Measurements from ENCODE around the gene TSEN2.
A peak's percentile ranks its signal among the peaks of the same experiment; 100 is the strongest.

The TSEN2 gene

DNA sequence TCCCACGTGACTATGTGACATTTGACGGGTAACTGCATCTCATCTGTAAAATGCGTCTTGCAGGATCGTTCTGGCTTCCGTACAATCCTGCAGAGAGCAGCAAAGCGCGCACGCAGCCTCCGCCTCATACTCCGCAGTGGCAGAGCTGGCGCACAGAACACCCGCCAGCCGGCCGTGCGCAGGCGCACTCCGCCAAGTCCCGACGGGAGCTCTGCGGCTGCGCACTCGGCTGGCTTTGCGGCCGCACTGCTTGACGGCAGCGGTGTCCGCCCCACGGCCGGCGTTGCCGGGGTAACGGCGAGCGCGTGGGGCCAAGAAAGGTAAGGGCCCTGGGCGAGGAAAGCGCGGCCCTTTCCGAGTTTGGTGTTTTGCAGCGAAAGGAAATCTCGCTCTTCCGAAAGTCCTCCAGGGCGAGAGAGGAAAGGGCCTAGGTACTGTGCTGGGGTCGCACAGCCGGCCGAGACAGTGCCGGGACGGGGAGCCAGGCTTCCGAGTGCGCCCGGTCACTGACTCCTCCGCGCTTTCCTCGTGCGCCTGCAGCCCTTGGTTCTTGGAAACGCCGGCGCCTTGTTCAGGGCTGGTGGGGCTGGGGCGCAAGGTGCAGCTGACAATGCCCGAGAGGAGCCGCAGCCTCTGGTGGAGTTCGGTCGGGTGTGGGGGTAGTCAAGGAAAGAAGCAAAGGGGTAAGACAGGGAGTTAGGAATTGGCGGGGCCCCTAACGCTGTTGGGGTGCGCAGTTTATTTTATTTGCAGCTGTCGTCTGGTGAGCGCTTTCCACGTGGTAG, at the start of gene TSEN2:
Gene TSEN2 (plus strand): TSS at position 283 of the 785 bp plus-strand sequence. CDS start 5,321 bp downstream, outside the sequence.
- TF ChIP-seq, protein P1, sequence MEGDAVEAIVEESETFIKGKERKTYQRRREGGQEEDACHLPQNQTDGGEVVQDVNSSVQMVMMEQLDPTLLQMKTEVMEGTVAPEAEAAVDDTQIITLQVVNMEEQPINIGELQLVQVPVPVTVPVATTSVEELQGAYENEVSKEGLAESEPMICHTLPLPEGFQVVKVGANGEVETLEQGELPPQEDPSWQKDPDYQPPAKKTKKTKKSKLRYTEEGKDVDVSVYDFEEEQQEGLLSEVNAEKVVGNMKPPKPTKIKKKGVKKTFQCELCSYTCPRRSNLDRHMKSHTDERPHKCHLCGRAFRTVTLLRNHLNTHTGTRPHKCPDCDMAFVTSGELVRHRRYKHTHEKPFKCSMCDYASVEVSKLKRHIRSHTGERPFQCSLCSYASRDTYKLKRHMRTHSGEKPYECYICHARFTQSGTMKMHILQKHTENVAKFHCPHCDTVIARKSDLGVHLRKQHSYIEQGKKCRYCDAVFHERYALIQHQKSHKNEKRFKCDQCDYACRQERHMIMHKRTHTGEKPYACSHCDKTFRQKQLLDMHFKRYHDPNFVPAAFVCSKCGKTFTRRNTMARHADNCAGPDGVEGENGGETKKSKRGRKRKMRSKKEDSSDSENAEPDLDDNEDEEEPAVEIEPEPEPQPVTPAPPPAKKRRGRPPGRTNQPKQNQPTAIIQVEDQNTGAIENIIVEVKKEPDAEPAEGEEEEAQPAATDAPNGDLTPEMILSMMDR (IDR thresholded peaks at IDR 0.05; ENCODE audit: insufficient read depth, low read depth, low read length, missing control alignments): peak; percentile 10
- peak; percentile 95 for DNase-seq (ENCODE audit: low read depth)
- peak within 1 kb of the TSS; percentile 86 for H3K4me3 ChIP-seq (ENCODE audit: low read length)

DNA sequence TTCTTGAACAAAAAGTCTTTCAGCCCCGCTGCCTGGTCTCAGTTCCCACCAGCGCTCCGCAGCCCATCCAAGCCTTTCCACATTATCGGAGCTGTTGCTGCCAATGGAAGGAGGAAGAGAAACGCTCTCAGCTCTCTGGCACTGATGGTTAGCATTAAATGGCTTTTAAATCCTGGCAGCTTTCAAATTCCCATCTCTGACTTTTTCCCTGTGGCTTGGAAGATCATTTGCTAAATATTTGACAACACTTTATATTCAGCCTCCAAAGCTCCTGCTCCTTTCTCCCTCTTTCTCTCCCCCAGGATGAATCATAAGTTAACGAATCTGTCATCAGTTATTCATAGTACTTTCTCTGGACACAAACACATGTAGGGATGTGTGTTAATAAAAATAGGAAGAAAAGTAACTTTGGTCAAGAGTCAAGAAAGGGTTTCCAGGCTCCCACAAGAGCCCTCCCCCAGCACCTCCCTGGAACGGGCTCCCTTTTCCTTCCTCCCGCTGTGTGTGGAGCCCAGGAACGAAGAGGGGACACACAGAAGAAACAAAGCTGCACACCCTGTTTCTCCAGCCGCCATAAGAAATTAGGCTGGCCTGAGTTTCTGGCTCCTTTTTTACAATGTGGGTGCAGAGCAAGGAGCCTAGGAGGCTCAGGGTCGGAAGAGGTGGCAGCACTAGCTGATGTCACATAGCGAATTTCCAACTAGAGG, 47.6 kb upstream of the TSEN2 start:
- DNase-seq (ENCODE audit: low read depth): peak; percentile 24
- H3K4me3 ChIP-seq (ENCODE audit: low read length): no peak overlapping the region
- TF ChIP-seq, protein P1 (IDR thresholded peaks at IDR 0.05; ENCODE audit: insufficient read depth, low read depth, low read length, missing control alignments): no peak

DNA sequence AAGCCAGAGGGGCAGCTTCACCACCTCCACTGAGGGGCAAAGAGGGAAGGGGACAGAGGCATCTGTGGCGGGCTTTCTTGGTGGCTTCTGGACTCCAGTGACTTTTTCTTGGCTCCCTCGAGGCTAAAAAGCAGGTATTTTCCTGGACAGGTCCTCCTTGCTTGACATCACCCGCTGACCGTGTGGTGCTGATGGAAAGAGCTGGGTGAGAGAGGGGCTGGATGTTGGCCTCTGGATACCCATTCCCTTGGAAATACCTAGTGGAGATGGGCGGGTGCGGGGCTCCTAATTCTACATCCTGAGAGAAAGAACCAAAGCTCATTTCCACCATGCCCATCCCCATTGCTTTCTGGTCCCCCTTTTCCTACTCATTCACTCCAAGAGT, 47.1 kb upstream of the TSEN2 start:
- TF ChIP-seq, protein P1 (IDR thresholded peaks at IDR 0.05; ENCODE audit: insufficient read depth, low read depth, low read length, missing control alignments): no peak
- H3K4me3 ChIP-seq (ENCODE audit: low read length): no peak overlapping the region
- no peak for DNase-seq (ENCODE audit: low read depth)

DNA sequence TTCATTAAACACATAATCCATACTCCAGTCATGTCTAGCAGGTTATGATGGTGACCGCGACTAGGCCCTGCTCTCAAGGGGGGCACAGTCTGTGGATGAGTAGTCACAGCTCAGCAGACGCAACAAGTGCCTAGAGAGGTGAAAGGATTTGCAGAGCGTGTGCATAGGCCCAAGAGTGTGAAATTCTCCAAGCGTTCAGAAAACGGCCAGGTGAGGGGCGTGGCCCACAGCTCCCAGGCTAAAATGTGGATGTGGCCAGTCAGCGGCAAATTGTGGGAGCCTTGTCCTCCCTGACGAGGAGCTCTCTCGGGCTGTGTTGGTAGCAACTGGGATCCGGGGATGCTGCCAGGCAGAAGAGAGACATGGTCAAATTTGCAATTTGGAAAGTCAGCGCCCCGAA, 46.4 kb upstream of the TSEN2 start:
- TF ChIP-seq, protein P1 (IDR thresholded peaks at IDR 0.05; ENCODE audit: insufficient read depth, low read depth, low read length, missing control alignments): no peak
- no peak overlapping the region for H3K4me3 ChIP-seq (ENCODE audit: low read length)
- no peak for DNase-seq (ENCODE audit: low read depth)

DNA sequence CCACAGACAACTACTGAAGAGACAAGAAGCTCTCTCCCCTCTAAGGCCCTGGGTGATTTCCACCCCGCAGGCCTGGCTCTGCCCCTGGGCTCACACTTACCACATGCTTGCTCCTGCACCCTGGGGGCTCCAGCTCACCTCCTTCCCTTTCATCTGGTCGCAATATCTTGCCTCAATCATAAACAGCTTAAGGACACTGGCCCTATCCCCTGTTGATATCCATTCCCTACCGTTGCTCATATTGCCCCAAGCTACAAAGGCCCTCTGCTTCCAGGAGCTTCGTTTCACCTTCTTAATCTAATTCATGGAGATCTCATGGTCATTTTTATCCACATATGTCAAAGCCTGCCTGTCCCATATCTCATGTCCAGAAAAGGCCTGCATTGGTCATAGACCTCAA, 46.0 kb upstream of the TSEN2 start:
- TF ChIP-seq, protein P1 (IDR thresholded peaks at IDR 0.05; ENCODE audit: insufficient read depth, low read depth, low read length, missing control alignments): no peak
- H3K4me3 ChIP-seq (ENCODE audit: low read length): no peak overlapping the region
- no peak for DNase-seq (ENCODE audit: low read depth)

DNA sequence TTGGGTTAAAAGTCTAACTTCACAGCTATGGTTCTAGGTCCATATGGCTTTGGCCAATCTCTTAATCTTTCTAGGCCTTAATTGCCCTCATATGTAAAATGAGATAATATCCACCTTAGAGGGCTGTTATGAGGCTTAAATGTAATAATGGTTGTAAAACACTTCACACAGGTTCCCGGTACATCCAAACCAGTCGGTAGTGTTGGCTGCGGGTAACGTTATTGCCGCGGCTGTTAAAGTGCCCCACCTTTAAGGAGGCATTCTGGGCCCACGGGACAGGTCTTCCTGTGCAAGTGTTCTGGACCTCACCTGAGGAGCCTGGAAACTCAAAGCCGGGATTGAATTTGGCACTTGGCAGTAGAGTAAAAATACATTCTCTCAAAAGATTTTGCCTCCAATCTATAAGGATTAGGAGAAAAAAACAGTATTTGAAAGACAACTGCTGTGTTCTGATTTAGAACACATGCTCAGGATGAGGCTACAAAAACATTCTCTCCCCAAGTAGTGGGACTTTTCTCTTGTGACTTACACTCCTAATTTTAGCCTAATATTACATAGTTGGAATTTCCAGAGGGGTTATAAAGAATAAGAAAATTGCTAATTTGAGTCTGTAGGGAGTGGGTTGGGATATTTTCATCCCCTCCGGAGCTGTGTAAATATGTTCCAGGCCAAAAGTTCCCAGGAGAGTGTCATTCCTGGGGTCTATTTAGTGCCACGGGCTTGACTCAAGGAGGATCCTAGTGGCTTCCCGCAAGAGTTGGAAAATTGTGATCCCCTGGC, 44.9 kb upstream of the TSEN2 start:
- no peak for DNase-seq (ENCODE audit: low read depth)
- TF ChIP-seq, protein P1 (IDR thresholded peaks at IDR 0.05; ENCODE audit: insufficient read depth, low read depth, low read length, missing control alignments): no peak
- no peak overlapping the region for H3K4me3 ChIP-seq (ENCODE audit: low read length)
